GM12878 (cell line): ENCODE measurements around the gene PHLDB3. TPM values are rescaled to one million over a fixed set of nuclear protein-coding genes. Genes with fewer than 3 reads are reported as not detected.

Source experiments
- ATF7 ChIP-seq: fragments of 450-650 bp; IDR thresholded peaks from 2 replicates; pipeline ENCODE4 v1.6.1; 2016; ENCODE audit warnings: low read depth, mild to moderate bottlenecking
- BCL3 ChIP-seq: IDR thresholded peaks from 2 replicates; pipeline ENCODE4 v1.6.1; 2011; ENCODE audit warnings: borderline replicate concordance, low read depth, mild to moderate bottlenecking, moderate library complexity, low read length; ENCODE audit not compliant: insufficient read depth, poor library complexity, severe bottlenecking
- BMI1 ChIP-seq: fragments of 450-650 bp; IDR thresholded peaks from 2 replicates; pipeline ENCODE4 v1.6.1; 2016; ENCODE audit warnings: mild to moderate bottlenecking, moderate library complexity, borderline replicate concordance
- CHD1 ChIP-seq: IDR thresholded peaks from 2 replicates; pipeline ENCODE4 v1.6.1; 2012; ENCODE audit warnings: low read depth, low read length, improper control_type of control experiment
- E4F1 ChIP-seq: fragments of 450-650 bp; IDR thresholded peaks from 2 replicates; pipeline ENCODE4 v1.6.1; 2018; ENCODE audit warnings: borderline replicate concordance, mild to moderate bottlenecking; ENCODE audit not compliant: partially characterized antibody
- EZH2 ChIP-seq: IDR thresholded peaks from 2 replicates; pipeline ENCODE4 v1.6.1; 2012; ENCODE audit warnings: low read depth, mild to moderate bottlenecking, control low read depth, inconsistent platforms, low read length, borderline replicate concordance; ENCODE audit not compliant: control insufficient read depth
- KAT2A ChIP-seq: conservative IDR thresholded peaks from 2 replicates; pipeline ENCODE4 v1.6.1; 2011; ENCODE audit warnings: low read depth, low read length; ENCODE audit not compliant: control insufficient read depth
- KDM1A ChIP-seq: fragments of 200-600 bp; sonication (generic); IDR thresholded peaks from 2 replicates; pipeline ENCODE4 v1.6.1; 2016; ENCODE audit warnings: borderline replicate concordance
- KLF5 ChIP-seq: fragments of 450-650 bp; IDR thresholded peaks from 2 replicates; pipeline ENCODE4 v1.6.1; 2014; ENCODE audit warnings: mild to moderate bottlenecking; ENCODE audit not compliant: partially characterized antibody
- NFYB ChIP-seq: IDR thresholded peaks from 2 replicates; pipeline ENCODE4 v1.6.1; 2011; ENCODE audit warnings: low read depth, mild to moderate bottlenecking, low read length, improper control_type of control experiment, moderate library complexity; ENCODE audit not compliant: insufficient read depth
- NRF1 ChIP-seq: conservative IDR thresholded peaks from 2 replicates; pipeline ENCODE4 v1.6.1; 2011; ENCODE audit warnings: mild to moderate bottlenecking, low read depth, low read length, improper control_type of control experiment
- POU2F2 ChIP-seq: IDR thresholded peaks from 3 replicates; pipeline ENCODE4 v1.6.1; 2011; ENCODE audit warnings: low read depth, mild to moderate bottlenecking, low read length, borderline replicate concordance
- SMAD1 ChIP-seq: fragments of 450-650 bp; IDR thresholded peaks from 2 replicates; pipeline ENCODE4 v1.6.1; 2018; ENCODE audit warnings: mild to moderate bottlenecking, low read depth; ENCODE audit not compliant: partially characterized antibody
- STAT1 ChIP-seq: fragments of 450-650 bp; conservative IDR thresholded peaks from 2 replicates; pipeline ENCODE4 v1.6.1; 2014; ENCODE audit warnings: antibody characterized with exemption, mild to moderate bottlenecking
- TCF3 ChIP-seq: IDR thresholded peaks from 2 replicates; pipeline ENCODE4 v1.6.1; 2012; ENCODE audit warnings: low read depth, mild to moderate bottlenecking, low read length, borderline replicate concordance; ENCODE audit not compliant: insufficient read depth
- ZNF592 ChIP-seq: fragments of 450-650 bp; IDR thresholded peaks from 2 replicates; pipeline ENCODE4 v1.6.1; 2017; ENCODE audit warnings: mild to moderate bottlenecking, moderate library complexity
- polyA plus RNA-seq, 11 experiments: library from polyadenylated mRNA; depleted of rRNA in 4 of 11; unstranded in 6 of 11; stranded (reverse) in 5 of 11; fragments of >200 nt; fragmentation: Nextera tagmentation in 4 of 11; fragmentation: Illumina TruSeq in 1 of 11; extraction: Ambion mirVana in 4 of 11; extraction: Trizol in 1 of 11; gene quantifications; 1 replicate in 1 of 11; 2 replicates in 10 of 11; pipeline versions ENCODE4 v1.2.1 to v1.2.3, GENCODE V29; 2011 to 2016; ENCODE audit warnings: inconsistent platforms in 2 of 11, missing spikeins in 2 of 11, low read depth in 1 of 11
- total RNA-seq, 4 experiments: library from RNA; depleted of rRNA in 3 of 4; stranded (reverse); fragments of >200 nt in 3 of 4; fragmentation: Illumina TruSeq in 1 of 4; extraction: Trizol in 1 of 4; gene quantifications; 2 replicates each; pipeline versions ENCODE4 v1.2.1 to v1.2.3, GENCODE V29; 2013 to 2021
- TF ChIP-seq, protein P1 (sequence below): fragments of 450-650 bp; formaldehyde crosslinking; IDR thresholded peaks from 2 replicates; pipeline ENCODE4 v1.5.0; 2022; ENCODE audit warnings: mild to moderate bottlenecking, missing genetic modification characterization

The PHLDB3 gene
- total and polyA plus RNA-seq, 10 of the 15 experiments (the other 5 are each of a cell fraction or from before 2014, with no cell fraction given) = 0.13 to 13.0 (median 5.5) TPM

- TF ChIP-seq, protein P1, sequence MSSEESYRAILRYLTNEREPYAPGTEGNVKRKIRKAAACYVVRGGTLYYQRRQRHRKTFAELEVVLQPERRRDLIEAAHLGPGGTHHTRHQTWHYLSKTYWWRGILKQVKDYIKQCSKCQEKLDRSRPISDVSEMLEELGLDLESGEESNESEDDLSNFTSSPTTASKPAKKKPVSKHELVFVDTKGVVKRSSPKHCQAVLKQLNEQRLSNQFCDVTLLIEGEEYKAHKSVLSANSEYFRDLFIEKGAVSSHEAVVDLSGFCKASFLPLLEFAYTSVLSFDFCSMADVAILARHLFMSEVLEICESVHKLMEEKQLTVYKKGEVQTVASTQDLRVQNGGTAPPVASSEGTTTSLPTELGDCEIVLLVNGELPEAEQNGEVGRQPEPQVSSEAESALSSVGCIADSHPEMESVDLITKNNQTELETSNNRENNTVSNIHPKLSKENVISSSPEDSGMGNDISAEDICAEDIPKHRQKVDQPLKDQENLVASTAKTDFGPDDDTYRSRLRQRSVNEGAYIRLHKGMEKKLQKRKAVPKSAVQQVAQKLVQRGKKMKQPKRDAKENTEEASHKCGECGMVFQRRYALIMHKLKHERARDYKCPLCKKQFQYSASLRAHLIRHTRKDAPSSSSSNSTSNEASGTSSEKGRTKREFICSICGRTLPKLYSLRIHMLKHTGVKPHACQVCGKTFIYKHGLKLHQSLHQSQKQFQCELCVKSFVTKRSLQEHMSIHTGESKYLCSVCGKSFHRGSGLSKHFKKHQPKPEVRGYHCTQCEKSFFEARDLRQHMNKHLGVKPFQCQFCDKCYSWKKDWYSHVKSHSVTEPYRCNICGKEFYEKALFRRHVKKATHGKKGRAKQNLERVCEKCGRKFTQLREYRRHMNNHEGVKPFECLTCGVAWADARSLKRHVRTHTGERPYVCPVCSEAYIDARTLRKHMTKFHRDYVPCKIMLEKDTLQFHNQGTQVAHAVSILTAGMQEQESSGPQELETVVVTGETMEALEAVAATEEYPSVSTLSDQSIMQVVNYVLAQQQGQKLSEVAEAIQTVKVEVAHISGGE (CRISPR knock-in tag) = no peak
- TF ChIP-seq ATF7 (no peak), STAT1 (0 out of 2 replicates have a peak, but pooled peaks have one; percentile 71), POU2F2 (peak; percentile 29; the same call in 1 of the 3 replicates), KAT2A (no peak), ZNF592 (no peak), CHD1 (no peak), TCF3 (0 out of 2 replicates have a peak, but pooled peaks have one; percentile 30), KDM1A (no peak), E4F1 (no peak), EZH2 (no peak), BMI1 (no peak), BCL3 (peak; percentile 56), SMAD1 (no peak), NRF1 (peak; percentile 65), NFYB (0 out of 2 replicates have a peak, but pooled peaks have one; percentile 13), KLF5 (peak; percentile 50)
These were observed 28.5 kb upstream of the PHLDB3 start, which contains the start of gene ZNF575 (continued) for GRCh38 chr19:43532962-43533545.
